GM12872 (cell line): Measurements from ENCODE around the gene GRB10.

Experiments
- CTCF ChIP-seq: IDR thresholded peaks from 3 replicates; pipeline ENCODE4 v1.5.1; 2011; ENCODE audit warnings: low read depth, mild to moderate bottlenecking, low read length, moderate library complexity; ENCODE audit not compliant: insufficient read depth

Gene GRB10

GRCh38 chr7:50648570-50649169 lies 134.0 kb downstream of the GRB10 start:
- TF ChIP-seq CTCF = no peak

GRCh38 chr7:50648076-50648475 lies 134.6 kb downstream of the GRB10 start:
- TF ChIP-seq CTCF = no peak

- TF ChIP-seq CTCF = no peak
These were observed 135.3 kb downstream of the GRB10 start for GRCh38 chr7:50647286-50647980.

- no peak for TF ChIP-seq CTCF
These were observed 136.6 kb downstream of the GRB10 start for GRCh38 chr7:50646069-50646468.

GRCh38 chr7:50645186-50645585 lies 137.5 kb downstream of the GRB10 start:
- TF ChIP-seq CTCF = no peak

- TF ChIP-seq CTCF = no peak
These were observed 138.1 kb downstream of the GRB10 start for GRCh38 chr7:50644586-50644985.

- TF ChIP-seq CTCF = no peak
These were observed 138.6 kb downstream of the GRB10 start for GRCh38 chr7:50644114-50644513.
